HepG2 (cell line): ENCODE measurements around the gene TRDMT1.

Experiments used
- CTCF ChIP-seq: sonication (generic); formaldehyde crosslinking; IDR thresholded peaks from 2 replicates; pipeline ENCODE4 v1.5.0; 2020; ENCODE audit warnings: mild to moderate bottlenecking, missing genetic modification reagents, moderate library complexity
- JUND ChIP-seq: sonication (generic); formaldehyde crosslinking; IDR thresholded peaks from 2 replicates; pipeline ENCODE4 v1.8.0; 2022; ENCODE audit warnings: mild to moderate bottlenecking, missing genetic modification reagents
- POLR2A ChIP-seq, 2 experiments: IDR thresholded peaks; 2 replicates each; pipeline ENCODE4 v1.6.1; 2011; ENCODE audit warnings: low read depth in 2 of 2, low read length in 2 of 2, mild to moderate bottlenecking in 1 of 2, moderate library complexity in 1 of 2; ENCODE audit not compliant: insufficient read depth in 1 of 2
- SP1 ChIP-seq, 2 experiments: fragments of 450-650 bp in 1 of 2; sonication (generic) in 1 of 2; formaldehyde crosslinking in 1 of 2; IDR thresholded peaks; 2 replicates each; pipeline versions ENCODE4 v1.4.0 to v1.6.1; 2016 to 2020; ENCODE audit warnings: missing genetic modification reagents in 1 of 2
- ZNF274 ChIP-seq: sonication (generic); formaldehyde crosslinking; IDR thresholded peaks from 2 replicates; pipeline ENCODE4 v1.5.1; 2020; ENCODE audit warnings: mild to moderate bottlenecking, missing genetic modification reagents

- TF ChIP-seq JUND (CRISPR knock-in tag): no peak
- no peak for TF ChIP-seq POLR2A (IDR thresholded peaks at IDR 0.05; ENCODE audit: insufficient read depth in 1 of 2, low read depth in 2 of 2, low read length in 2 of 2)
- TF ChIP-seq ZNF274 (CRISPR knock-in tag): no peak
- no peak for TF ChIP-seq SP1 (IDR thresholded peaks at IDR 0.05)
- no peak for TF ChIP-seq SP1 (CRISPR knock-in tag; IDR thresholded peaks at IDR 0.05)
- TF ChIP-seq CTCF (CRISPR knock-in tag): no peak
Observed at GRCh38 chr10:17222329-17222728, 20.9 kb upstream of the TRDMT1 start.
